ENCODE measurements around the gene BATF.

BATF gene

GRCh38 chr14:75531660-75532317, 9.5 kb downstream of the BATF start:
- TF ChIP-seq CTBP1 (IDR thresholded peaks at IDR 0.05; ENCODE audit: borderline replicate concordance) (no peak), ZNF384 (IDR thresholded peaks at IDR 0.05) (no peak), HDGF (IDR thresholded peaks at IDR 0.05; ENCODE audit: borderline replicate concordance) (no peak), ARNT (IDR thresholded peaks at IDR 0.05) (no peak), FOXK2 (IDR thresholded peaks at IDR 0.05) (no peak), BHLHE40 (IDR thresholded peaks at IDR 0.05; ENCODE audit: borderline replicate concordance) (no peak), LEF1 (IDR thresholded peaks at IDR 0.05; ENCODE audit: borderline replicate concordance) (no peak), TARDBP (IDR thresholded peaks at IDR 0.05) (no peak), ELF4 (IDR thresholded peaks at IDR 0.05) (no peak), L3MBTL2 (conservative IDR thresholded peaks at IDR 0.05) (no peak), PKNOX1 (IDR thresholded peaks at IDR 0.05) (no peak), FOXA1 (IDR thresholded peaks at IDR 0.05) (no peak), NFRKB (IDR thresholded peaks at IDR 0.05) (no peak), SUZ12 (IDR thresholded peaks at IDR 0.05) (no peak), SP1 (IDR thresholded peaks at IDR 0.05) (no peak), FOXM1 (IDR thresholded peaks at IDR 0.05; ENCODE audit: borderline replicate concordance) (no peak)
- POLR2A ChIA-PET: interaction anchor here (0.7 kb wide), 1 partner anchor 9 kb away, joined by 3 read pairs; no protein-coding TSS in a partner anchor
- CTCF ChIA-PET: interaction anchor here (0.6 to 0.8 kb wide), 2 partner anchors 13 to 320 kb away, joined by 3 read pairs; no protein-coding TSS in a partner anchor
- no peak for DNase-seq (ENCODE audit: extremely low spot score)

GRCh38 chr14:75533791-75534555, 11.7 kb downstream of the BATF start:
- CTCF ChIA-PET: no interaction called here

GRCh38 chr14:75535164-75535898, 13.1 kb downstream of the BATF start:
- ChIA-PET POLR2A (interaction anchor here (0.6 kb wide), 1 partner anchor 54 kb away, joined by 3 read pairs; no protein-coding TSS in a partner anchor), CTCF (interaction anchor here (0.6 kb wide), 1 partner anchor 16 kb away, joined by 5 read pairs; no protein-coding TSS in a partner anchor)
- no peak for DNase-seq (ENCODE audit: extremely low spot score)
- no peak for TF ChIP-seq SUZ12 (IDR thresholded peaks at IDR 0.05)
- no peak for TF ChIP-seq ZNF384 (IDR thresholded peaks at IDR 0.05)
- TF ChIP-seq FOXM1 (IDR thresholded peaks at IDR 0.05; ENCODE audit: borderline replicate concordance): no peak

More at GRCh38 chr14:75533791-75534555, 11.7 kb downstream of the BATF start:
- DNase-seq (ENCODE audit: extremely low spot score): no peak
- POLR2A ChIA-PET: no interaction called here
- TF ChIP-seq HDGF (IDR thresholded peaks at IDR 0.05; ENCODE audit: borderline replicate concordance) (no peak), FOXA1 (IDR thresholded peaks at IDR 0.05) (no peak), L3MBTL2 (conservative IDR thresholded peaks at IDR 0.05) (no peak), ELF4 (IDR thresholded peaks at IDR 0.05) (no peak), LEF1 (IDR thresholded peaks at IDR 0.05; ENCODE audit: borderline replicate concordance) (no peak), SUZ12 (IDR thresholded peaks at IDR 0.05) (no peak), ARNT (IDR thresholded peaks at IDR 0.05) (no peak), SP1 (IDR thresholded peaks at IDR 0.05) (no peak), BHLHE40 (IDR thresholded peaks at IDR 0.05; ENCODE audit: borderline replicate concordance) (no peak), ZNF384 (IDR thresholded peaks at IDR 0.05) (no peak), TARDBP (IDR thresholded peaks at IDR 0.05) (no peak), NFRKB (IDR thresholded peaks at IDR 0.05) (no peak), FOXK2 (IDR thresholded peaks at IDR 0.05) (no peak), PKNOX1 (IDR thresholded peaks at IDR 0.05) (no peak), FOXM1 (IDR thresholded peaks at IDR 0.05; ENCODE audit: borderline replicate concordance) (no peak), CTBP1 (IDR thresholded peaks at IDR 0.05; ENCODE audit: borderline replicate concordance) (no peak)

- TF ChIP-seq ARNT (IDR thresholded peaks at IDR 0.05): no peak
- no peak for TF ChIP-seq CTBP1 (IDR thresholded peaks at IDR 0.05; ENCODE audit: borderline replicate concordance)
- no peak for TF ChIP-seq FOXA1 (IDR thresholded peaks at IDR 0.05)
- no peak for TF ChIP-seq FOXK2 (IDR thresholded peaks at IDR 0.05)
- no peak for TF ChIP-seq NFRKB (IDR thresholded peaks at IDR 0.05)
- TF ChIP-seq ELF4 (IDR thresholded peaks at IDR 0.05): no peak
- no peak for TF ChIP-seq LEF1 (IDR thresholded peaks at IDR 0.05; ENCODE audit: borderline replicate concordance)
- TF ChIP-seq SP1 (IDR thresholded peaks at IDR 0.05): no peak
- TF ChIP-seq FOXM1 (IDR thresholded peaks at IDR 0.05; ENCODE audit: borderline replicate concordance): no peak
- no peak for TF ChIP-seq L3MBTL2 (conservative IDR thresholded peaks at IDR 0.05)
- ChIA-PET POLR2A (no interaction called here), CTCF (no interaction called here)
- no peak for DNase-seq (ENCODE audit: extremely low spot score)
These were observed 14.8 kb downstream of the BATF start for GRCh38 chr14:75537071-75537470.

GRCh38 chr14:75539162-75539560, 16.9 kb downstream of the BATF start:
- TF ChIP-seq L3MBTL2 (conservative IDR thresholded peaks at IDR 0.05) (no peak), SUZ12 (IDR thresholded peaks at IDR 0.05) (no peak), BHLHE40 (IDR thresholded peaks at IDR 0.05; ENCODE audit: borderline replicate concordance) (no peak), SP1 (IDR thresholded peaks at IDR 0.05) (no peak), LEF1 (IDR thresholded peaks at IDR 0.05; ENCODE audit: borderline replicate concordance) (no peak), FOXK2 (IDR thresholded peaks at IDR 0.05) (no peak), HDGF (IDR thresholded peaks at IDR 0.05; ENCODE audit: borderline replicate concordance) (no peak), FOXA1 (IDR thresholded peaks at IDR 0.05) (no peak), ZNF384 (IDR thresholded peaks at IDR 0.05) (no peak), PKNOX1 (IDR thresholded peaks at IDR 0.05) (no peak), TARDBP (IDR thresholded peaks at IDR 0.05) (no peak), ELF4 (IDR thresholded peaks at IDR 0.05) (no peak), CTBP1 (IDR thresholded peaks at IDR 0.05; ENCODE audit: borderline replicate concordance) (no peak)

More at GRCh38 chr14:75539162-75539560, 16.9 kb downstream of the BATF start:
- ChIA-PET POLR2A (no interaction called here), CTCF (no interaction called here)
- no peak for DNase-seq (ENCODE audit: extremely low spot score)

Measured in HEK293T (cell line).